BLaER1 treated with 17β-estradiol and CSF1 and Interleukin-3, amounts not matched to agents 10 nM and 100 nM (cell line): ENCODE data around the gene PID1.
A peak's percentile ranks its signal among the peaks of the same experiment; 100 is the strongest.

Source experiments
- H3K27ac ChIP-seq, 11 experiments: shearing (Covaris generic); formaldehyde crosslinking; 2 replicates each; pipeline ENCODE4 v1.8.1; 2022
- H3K27me3 ChIP-seq, 11 experiments: shearing (Covaris generic); formaldehyde crosslinking; 2 replicates each; pipeline ENCODE4 v1.8.1; 2022
- H3K36me3 ChIP-seq, 11 experiments: shearing (Covaris generic); formaldehyde crosslinking; 2 replicates each; pipeline ENCODE4 v1.8.1; 2022
- H3K4me1 ChIP-seq, 10 experiments: shearing (Covaris generic); formaldehyde crosslinking; 2 replicates each; pipeline ENCODE4 v1.8.1; 2022
- H3K4me2 ChIP-seq, 11 experiments: shearing (Covaris generic); formaldehyde crosslinking; 2 replicates each; pipeline ENCODE4 v1.8.1; 2022
- H3K4me3 ChIP-seq, 10 experiments: shearing (Covaris generic); formaldehyde crosslinking; 2 replicates each; pipeline ENCODE4 v1.8.1; 2022
- H3K9ac ChIP-seq, 11 experiments: shearing (Covaris generic); formaldehyde crosslinking; 2 replicates each; pipeline ENCODE4 v1.8.1; 2022
- H3K9me3 ChIP-seq, 11 experiments: shearing (Covaris generic); formaldehyde crosslinking; replicated peaks in 1 of 11; 2 replicates each; pipeline ENCODE4 v1.8.1; 2022
- H4K20me1 ChIP-seq, 11 experiments: shearing (Covaris generic); formaldehyde crosslinking; 2 replicates each; pipeline ENCODE4 v1.8.1; 2022
- Cebpa-rat ChIP-seq, 11 experiments: shearing (Covaris generic); IDR thresholded peaks; 2 replicates each; pipeline ENCODE4 v1.8.1; 2022

The PID1 gene

GRCh38 chr2:229254206-229254605 lies 16.9 kb downstream of the PID1 start:
- no peak overlapping the region for H3K9ac ChIP-seq
- H3K4me3 ChIP-seq: no peak overlapping the region
- no peak overlapping the region for H3K27ac ChIP-seq
- no peak for TF ChIP-seq Cebpa-rat (IDR thresholded peaks at IDR 0.05)
- no peaks in the 10 kb centered on the region for H3K9me3 ChIP-seq
- H3K36me3 ChIP-seq: no peaks in the 10 kb centered on the region
- no peaks in the 10 kb centered on the region for H4K20me1 ChIP-seq
- H3K4me2 ChIP-seq: no peak overlapping the region
- no peaks in the 10 kb centered on the region for H3K27me3 ChIP-seq
- peaks cover 0 to 18% (median 0%) of the 10 kb centered on the region in 10 experiments; a peak in 6 of 20 replicates for H3K4me1 ChIP-seq

- Histone ChIP-seq H3K9me3 (no peaks in the 10 kb centered on the region), H3K27me3 (no peaks in the 10 kb centered on the region), H3K36me3 (no peaks in the 10 kb centered on the region), H4K20me1 (no peaks in the 10 kb centered on the region), H3K9ac (no peak overlapping the region), H3K27ac (no peak overlapping the region), H3K4me3 (no peak overlapping the region), H3K4me1 (peaks cover 0 to 18% (median 0%) of the 10 kb centered on the region in 10 experiments; a peak in 6 of 20 replicates), H3K4me2 (peak overlapping the region in 2 of 11 experiments; percentile 35 to 45; a peak in 2 of 22 replicates)
- TF ChIP-seq Cebpa-rat (IDR thresholded peaks at IDR 0.05): no peak
Measured at GRCh38 chr2:229252996-229253395, 18.1 kb downstream of the PID1 start.

DNA sequence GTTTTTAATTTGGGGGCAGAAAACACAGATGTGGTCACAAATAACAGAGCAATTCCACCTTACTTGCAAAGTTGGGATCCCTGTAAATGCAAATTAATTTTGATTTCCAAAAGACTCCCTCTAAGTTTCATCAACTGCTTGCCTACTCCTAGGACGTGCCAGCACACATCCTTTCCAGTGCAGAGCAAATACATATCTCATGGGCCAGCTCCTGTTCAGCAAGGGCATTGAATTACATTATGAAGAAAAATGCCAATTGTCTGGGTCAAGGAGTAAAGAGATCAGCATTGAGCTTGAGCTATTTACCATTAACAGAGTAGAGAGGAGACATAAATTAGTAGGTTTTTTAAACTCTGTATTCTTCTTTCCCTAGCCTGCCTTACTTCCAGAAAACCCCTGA lies 18.8 kb downstream of the PID1 start:
- Histone ChIP-seq H3K9me3 (no peaks in the 10 kb centered on the region), H3K36me3 (no peaks in the 10 kb centered on the region), H3K4me1 (peaks cover 0 to 18% (median 0%) of the 10 kb centered on the region in 10 experiments; a peak in 6 of 20 replicates), H3K27me3 (no peaks in the 10 kb centered on the region), H4K20me1 (no peaks in the 10 kb centered on the region), H3K4me3 (no peak overlapping the region), H3K27ac (no peak overlapping the region), H3K9ac (no peak overlapping the region), H3K4me2 (peak overlapping the region in 3 of 11 experiments; percentile 35 to 58 (median 45); a peak in 6 of 22 replicates)
- no peak for TF ChIP-seq Cebpa-rat (IDR thresholded peaks at IDR 0.05)

DNA sequence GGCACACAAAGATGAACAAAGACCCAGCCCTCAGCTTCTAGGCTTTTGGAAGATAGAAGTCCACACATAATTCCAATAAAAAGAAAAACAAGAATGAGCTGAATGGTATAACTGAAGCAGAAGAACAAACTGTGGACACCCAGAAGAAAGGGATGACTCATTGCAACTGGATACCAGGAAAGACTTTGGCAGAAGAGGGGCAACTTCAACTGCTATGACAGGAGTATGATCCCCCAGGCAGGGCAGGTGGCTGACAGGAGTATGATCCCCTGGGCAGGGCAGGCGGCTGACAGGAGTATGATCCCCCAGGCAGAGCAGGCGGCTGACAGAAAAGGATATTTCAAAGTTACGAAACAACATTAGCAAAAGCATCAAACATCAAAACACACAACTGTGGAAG lies 21.6 kb downstream of the PID1 start:
- H3K36me3 ChIP-seq: no peaks in the 10 kb centered on the region
- H4K20me1 ChIP-seq: no peaks in the 10 kb centered on the region
- H3K27ac ChIP-seq: no peak overlapping the region
- H3K9ac ChIP-seq: no peak overlapping the region
- TF ChIP-seq Cebpa-rat (IDR thresholded peaks at IDR 0.05): no peak
- H3K9me3 ChIP-seq: no peaks in the 10 kb centered on the region
- no peak overlapping the region for H3K4me3 ChIP-seq
- H3K27me3 ChIP-seq: no peaks in the 10 kb centered on the region
- no peak overlapping the region for H3K4me2 ChIP-seq
- H3K4me1 ChIP-seq: peaks cover 0 to 18% (median 0%) of the 10 kb centered on the region in 10 experiments; a peak in 6 of 20 replicates

DNA sequence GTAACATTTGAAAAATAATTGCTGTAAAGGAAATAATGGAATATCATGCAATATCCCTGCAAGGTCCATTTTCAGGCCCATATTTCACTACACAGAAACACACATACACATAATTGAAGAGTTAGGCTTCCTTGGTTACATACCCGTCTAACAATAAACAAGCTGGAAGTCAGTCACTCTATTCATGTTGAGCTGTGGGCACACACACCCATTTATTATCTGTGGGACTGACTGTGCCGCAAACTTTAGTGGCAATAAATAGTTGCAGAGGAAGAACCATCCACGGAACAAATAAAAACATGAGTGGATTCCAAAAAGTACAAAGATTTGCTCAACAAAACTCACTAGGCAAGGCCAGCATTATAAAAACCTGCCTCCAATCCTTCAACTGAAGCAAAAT lies 24.8 kb downstream of the PID1 start:
- Histone ChIP-seq H3K9me3 (peaks cover 16 to 29% (median 20%) of the 10 kb centered on the region in 11 experiments), H4K20me1 (no peaks in the 10 kb centered on the region), H3K27ac (no peak overlapping the region), H3K4me3 (no peak overlapping the region), H3K9ac (no peak overlapping the region), H3K4me1 (no peaks in the 10 kb centered on the region), H3K4me2 (no peak overlapping the region), H3K27me3 (no peaks in the 10 kb centered on the region), H3K36me3 (no peaks in the 10 kb centered on the region)
- no peak for TF ChIP-seq Cebpa-rat (IDR thresholded peaks at IDR 0.05)

- no peaks in the 10 kb centered on the region for H3K27me3 ChIP-seq
- H3K9me3 ChIP-seq: peaks cover 28 to 43% (median 34%) of the 10 kb centered on the region in 11 experiments
- H3K4me3 ChIP-seq: no peak overlapping the region
- H3K36me3 ChIP-seq: 0 out of 22 replicates have a peak, but pooled peaks cover 0 to 10% (median 0%) of the 10 kb centered on the region in 11 experiments
- TF ChIP-seq Cebpa-rat (IDR thresholded peaks at IDR 0.05): no peak
- no peaks in the 10 kb centered on the region for H4K20me1 ChIP-seq
- H3K9ac ChIP-seq: no peak overlapping the region
- no peak overlapping the region for H3K4me2 ChIP-seq
- no peaks in the 10 kb centered on the region for H3K4me1 ChIP-seq
- H3K27ac ChIP-seq: no peak overlapping the region
Measured at GRCh38 chr2:229244975-229245374, 26.1 kb downstream of the PID1 start.

DNA sequence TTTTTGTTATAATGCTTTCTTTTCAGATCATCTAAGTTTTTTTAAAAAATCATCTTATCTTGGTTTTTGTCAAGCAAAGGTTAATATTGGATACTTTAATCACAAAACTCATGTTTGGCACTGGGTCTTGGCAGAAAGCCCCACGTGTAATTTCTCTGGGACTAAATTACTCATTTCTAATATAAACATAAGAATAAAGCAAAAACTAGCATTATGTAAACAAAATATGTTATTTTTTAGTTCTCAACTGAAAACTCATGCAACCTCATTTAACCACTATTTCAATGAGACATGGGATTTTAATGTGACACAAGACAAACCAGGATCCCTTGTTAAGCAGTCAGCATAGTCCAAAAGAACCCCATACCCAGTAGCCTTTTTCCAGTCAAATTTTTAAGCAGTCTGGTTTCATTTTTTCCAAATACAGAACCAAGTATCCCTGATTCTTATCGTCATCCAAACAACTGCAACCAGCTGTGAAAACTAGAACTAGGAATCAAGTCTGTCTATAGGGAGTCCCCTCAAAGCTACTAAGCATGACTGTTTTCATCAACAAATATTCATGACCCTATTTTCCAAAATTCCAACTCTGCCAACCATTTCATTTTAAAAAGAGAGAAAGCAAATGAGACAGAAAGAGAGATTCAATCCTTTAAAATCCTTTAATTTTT lies 27.1 kb downstream of the PID1 start:
- Histone ChIP-seq H3K27me3 (no peaks in the 10 kb centered on the region), H3K9ac (no peak overlapping the region), H3K27ac (no peak overlapping the region), H3K36me3 (0 out of 22 replicates have a peak, but pooled peaks cover 0 to 10% (median 0%) of the 10 kb centered on the region in 11 experiments), H3K9me3 (peaks cover 28 to 52% (median 36%) of the 10 kb centered on the region in 11 experiments), H3K4me1 (no peaks in the 10 kb centered on the region), H4K20me1 (no peaks in the 10 kb centered on the region), H3K4me3 (no peak overlapping the region), H3K4me2 (no peak overlapping the region)
- no peak for TF ChIP-seq Cebpa-rat (IDR thresholded peaks at IDR 0.05)

- no peak overlapping the region for H3K4me3 ChIP-seq
- H3K36me3 ChIP-seq: 0 out of 22 replicates have a peak, but pooled peaks cover 0 to 10% (median 0%) of the 10 kb centered on the region in 11 experiments
- no peak overlapping the region for H3K27ac ChIP-seq
- no peak overlapping the region for H3K9ac ChIP-seq
- no peaks in the 10 kb centered on the region for H3K27me3 ChIP-seq
- peaks cover 28 to 63% (median 36%) of the 10 kb centered on the region in 11 experiments for H3K9me3 ChIP-seq
- no peaks in the 10 kb centered on the region for H4K20me1 ChIP-seq
- TF ChIP-seq Cebpa-rat (IDR thresholded peaks at IDR 0.05): no peak
- H3K4me2 ChIP-seq: no peak overlapping the region
- H3K4me1 ChIP-seq: no peaks in the 10 kb centered on the region
Measured at GRCh38 chr2:229240984-229241491, 30.0 kb downstream of the PID1 start.

DNA sequence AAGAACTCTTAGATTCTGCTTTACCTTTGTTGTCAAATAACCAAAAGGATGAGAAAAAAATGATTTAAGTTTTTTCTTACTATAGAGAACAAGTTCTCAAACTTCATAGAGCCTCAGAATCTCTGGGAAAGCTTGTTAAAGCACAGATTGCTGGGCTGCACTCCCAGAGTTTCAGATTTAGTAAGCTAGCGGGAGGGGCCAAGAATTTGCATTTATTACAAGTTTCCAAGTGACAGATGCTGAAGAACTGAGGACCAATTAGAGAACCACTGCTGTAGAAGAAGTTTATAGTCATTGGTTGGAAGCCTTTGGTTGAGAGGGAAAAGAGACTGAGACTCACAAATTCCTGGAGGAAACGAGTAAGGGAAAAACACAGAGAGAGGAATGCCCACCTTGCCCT lies 32.1 kb downstream of the PID1 start:
- Histone ChIP-seq H3K9me3 (peaks cover 28 to 61% (median 36%) of the 10 kb centered on the region in 11 experiments), H3K4me2 (no peak overlapping the region), H4K20me1 (no peaks in the 10 kb centered on the region), H3K36me3 (0 out of 22 replicates have a peak, but pooled peaks cover 0 to 10% (median 0%) of the 10 kb centered on the region in 11 experiments), H3K27ac (no peak overlapping the region), H3K4me1 (no peaks in the 10 kb centered on the region), H3K4me3 (no peak overlapping the region), H3K9ac (no peak overlapping the region), H3K27me3 (no peaks in the 10 kb centered on the region)
- TF ChIP-seq Cebpa-rat (IDR thresholded peaks at IDR 0.05): no peak
